ENCODE measurements around the gene PNLDC1. TPM values are rescaled to one million over a fixed set of nuclear protein-coding genes. Genes with fewer than 3 reads are reported as not detected.

PNLDC1 gene
- under 1 TPM in 1 of 4 donors, not detected in 3; 0.34 TPM for total RNA-seq

GRCh38 chr6:159800141-159800865, at the start of gene PNLDC1:
TSS of gene PNLDC1 (plus strand) at chr6:159800276. CDS start at chr6:159800308, 32 bp downstream.
- TF ChIP-seq CTCF (IDR thresholded peaks at IDR 0.05; ENCODE audit: low read depth): no peak

- no peak for TF ChIP-seq CTCF (IDR thresholded peaks at IDR 0.05; ENCODE audit: low read depth)
These were observed 48.6 kb upstream of the PNLDC1 start for GRCh38 chr6:159751448-159751847.

GRCh38 chr6:159753081-159753872, 46.8 kb upstream of the PNLDC1 start:
- no peak for TF ChIP-seq CTCF (IDR thresholded peaks at IDR 0.05; ENCODE audit: low read depth)

GRCh38 chr6:159754401-159754800, 45.7 kb upstream of the PNLDC1 start:
- no peak for TF ChIP-seq CTCF (IDR thresholded peaks at IDR 0.05; ENCODE audit: low read depth)

- no peak for TF ChIP-seq CTCF (IDR thresholded peaks at IDR 0.05; ENCODE audit: low read depth)
These were observed 44.8 kb upstream of the PNLDC1 start for GRCh38 chr6:159754959-159755914.

- no peak for TF ChIP-seq CTCF (IDR thresholded peaks at IDR 0.05; ENCODE audit: low read depth)
These were observed 43.6 kb upstream of the PNLDC1 start for GRCh38 chr6:159756508-159756907.

Measured in subcutaneous adipose tissue (tissue), 4 donors.